GM12878 (cell line): Measurements from ENCODE around the gene TSPEAR.

Source experiments
- CTCF ChIP-seq, 3 experiments: IDR thresholded peaks in 2 of 3; conservative IDR thresholded peaks in 1 of 3; 2 replicates each; pipeline ENCODE4 v1.5.1; 2011; ENCODE audit warnings: low read depth in 3 of 3, low read length in 3 of 3, mild to moderate bottlenecking in 3 of 3, control low read depth in 2 of 3, moderate library complexity in 2 of 3, inconsistent platforms in 1 of 3, mixed read lengths in 1 of 3; ENCODE audit not compliant: control insufficient read depth in 2 of 3, insufficient read depth in 1 of 3; ENCODE audit errors: extremely low read depth in 1 of 3
- ZNF622 ChIP-seq: fragments of 450-650 bp; IDR thresholded peaks from 2 replicates; pipeline ENCODE4 v1.6.1; 2017; ENCODE audit warnings: mild to moderate bottlenecking, inconsistent platforms

- TF ChIP-seq CTCF (IDR thresholded peaks at IDR 0.05 in 2 of 3, conservative IDR thresholded peaks at IDR 0.05 in 1 of 3; ENCODE audit: control insufficient read depth in 2 of 3, extremely low read depth in 1 of 3, insufficient read depth in 1 of 3, low read depth in 3 of 3, low read length in 3 of 3) (no peak), ZNF622 (no peak)
Measured at GRCh38 chr21:44549525-44550211, 161.7 kb downstream of the TSPEAR start.
